HUES64 (cell line): Measurements from ENCODE around the gene ELMO2. TPM values are rescaled to one million over a fixed set of nuclear protein-coding genes. Genes with fewer than 3 reads are reported as not detected.

Experiments
- H3K27ac ChIP-seq: 2 replicates; pipeline ENCODE4 v1.7.0; 2013; ENCODE audit warnings: low read depth, low read length, inconsistent platforms
- H3K27me3 ChIP-seq: 2 replicates; pipeline ENCODE4 v1.6.1; 2013; ENCODE audit warnings: mild to moderate bottlenecking, low read length; ENCODE audit not compliant: insufficient read depth
- H3K36me3 ChIP-seq: 2 replicates; pipeline ENCODE4 v1.6.1; 2013; ENCODE audit warnings: mild to moderate bottlenecking, low read length; ENCODE audit not compliant: insufficient read depth
- H3K4me1 ChIP-seq: 2 replicates; pipeline ENCODE4 v1.6.1; 2013; ENCODE audit warnings: mild to moderate bottlenecking, low read length, moderate library complexity; ENCODE audit not compliant: insufficient read depth
- H3K4me3 ChIP-seq: 2 replicates; pipeline ENCODE4 v1.5.1; 2013; ENCODE audit warnings: mild to moderate bottlenecking, low read length, moderate library complexity
- H3K9ac ChIP-seq: 2 replicates; pipeline ENCODE4 v1.6.1; 2013; ENCODE audit warnings: mild to moderate bottlenecking, low read depth, low read length
- H3K9me3 ChIP-seq: 2 replicates; pipeline ENCODE4 v1.6.1; 2013; ENCODE audit warnings: low read depth, low read length; ENCODE audit not compliant: insufficient read depth
- WGBS: fragments of 150-250, 120-280 bp; methylation state at CpG from one replicate; pipeline ENCODE4 v1.1.7; 2013; ENCODE audit warnings: missing lambda C conversion rate; 5-methylcytosine and 5-hydroxymethylcytosine counted together
- polyA plus RNA-seq, 2 experiments: library from polyadenylated mRNA; stranded (reverse); fragments of 50-300 nt; gene quantifications; one replicate each; pipeline ENCODE4 v1.2.3, GENCODE V29; 2013

ELMO2 gene, protein sequence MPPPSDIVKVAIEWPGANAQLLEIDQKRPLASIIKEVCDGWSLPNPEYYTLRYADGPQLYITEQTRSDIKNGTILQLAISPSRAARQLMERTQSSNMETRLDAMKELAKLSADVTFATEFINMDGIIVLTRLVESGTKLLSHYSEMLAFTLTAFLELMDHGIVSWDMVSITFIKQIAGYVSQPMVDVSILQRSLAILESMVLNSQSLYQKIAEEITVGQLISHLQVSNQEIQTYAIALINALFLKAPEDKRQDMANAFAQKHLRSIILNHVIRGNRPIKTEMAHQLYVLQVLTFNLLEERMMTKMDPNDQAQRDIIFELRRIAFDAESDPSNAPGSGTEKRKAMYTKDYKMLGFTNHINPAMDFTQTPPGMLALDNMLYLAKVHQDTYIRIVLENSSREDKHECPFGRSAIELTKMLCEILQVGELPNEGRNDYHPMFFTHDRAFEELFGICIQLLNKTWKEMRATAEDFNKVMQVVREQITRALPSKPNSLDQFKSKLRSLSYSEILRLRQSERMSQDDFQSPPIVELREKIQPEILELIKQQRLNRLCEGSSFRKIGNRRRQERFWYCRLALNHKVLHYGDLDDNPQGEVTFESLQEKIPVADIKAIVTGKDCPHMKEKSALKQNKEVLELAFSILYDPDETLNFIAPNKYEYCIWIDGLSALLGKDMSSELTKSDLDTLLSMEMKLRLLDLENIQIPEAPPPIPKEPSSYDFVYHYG
- 24.0 TPM for polyA plus RNA-seq (2013, experiment 1 of 2)
- 26.3 TPM for polyA plus RNA-seq (2013, experiment 2 of 2)

DNA sequence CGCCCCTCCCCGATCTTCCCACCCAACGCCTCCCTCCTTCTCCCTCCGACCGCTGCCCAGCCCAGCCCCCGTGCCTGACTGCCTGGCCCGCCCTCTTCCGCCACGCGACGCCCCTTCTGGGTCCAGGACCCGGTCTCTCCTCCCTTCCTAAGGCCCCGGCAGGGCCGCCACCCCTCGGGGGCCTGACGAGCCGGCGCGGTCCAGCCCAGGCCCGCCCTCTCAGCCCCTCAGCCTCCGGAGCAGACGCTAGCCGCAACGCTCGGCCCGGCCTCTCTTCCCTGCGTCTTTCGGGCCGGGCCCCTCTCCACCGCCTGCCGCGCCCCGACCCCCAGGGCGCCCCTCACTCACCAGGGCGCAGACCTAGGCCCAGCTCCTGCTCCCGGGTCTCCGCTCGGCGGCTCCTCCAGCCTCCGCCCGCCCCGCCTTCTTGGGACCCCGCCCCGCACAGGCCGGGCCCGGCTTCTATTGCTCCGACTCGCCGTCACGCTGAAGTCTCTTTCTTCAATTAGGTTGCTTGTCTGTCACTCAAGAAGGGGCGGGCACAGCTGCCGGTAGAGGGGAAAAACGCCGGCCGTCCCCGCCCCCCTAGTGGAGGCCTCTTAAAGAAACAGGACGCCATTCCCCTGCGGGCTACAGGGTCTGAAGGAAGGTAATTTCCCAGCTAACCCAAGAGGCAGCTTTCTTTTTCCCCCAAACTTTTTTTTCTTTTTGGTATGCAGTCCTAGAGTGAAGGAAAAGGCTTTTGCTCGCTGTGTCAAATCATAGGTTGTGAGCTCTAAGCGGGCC, at the start of gene ELMO2:
TSS of gene ELMO2 (minus strand) at position 416 of the 786 bp plus-strand sequence. CDS start 12,133 bp downstream, outside the sequence.
- Histone ChIP-seq H3K27ac (peak within 1 kb of the TSS; percentile 85), H3K4me3 (peak within 1 kb of the TSS; percentile 92)

DNA sequence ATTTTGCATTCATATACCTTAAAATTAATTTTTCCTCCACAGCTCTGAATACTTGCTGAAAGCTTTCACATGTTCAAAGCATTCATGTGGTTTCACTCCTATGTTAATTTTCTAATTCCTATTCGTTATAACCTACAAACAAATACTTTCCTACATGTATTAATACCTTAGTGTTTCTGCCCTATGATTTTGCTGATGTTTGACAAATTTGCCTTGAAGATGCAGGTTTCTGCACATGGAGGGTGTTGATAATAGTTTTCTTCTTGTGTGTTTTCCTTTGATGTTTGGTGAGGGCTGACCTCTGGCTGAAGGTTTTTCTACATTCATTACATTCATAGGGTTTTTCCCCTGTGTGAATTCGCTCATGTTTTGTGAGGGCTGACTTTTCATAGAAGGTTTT, 49.3 kb upstream of the ELMO2 start:
- no peaks in the 10 kb centered on the region for H3K27me3 ChIP-seq

More for the DNA sequence above, at the start of gene ELMO2:
- Histone ChIP-seq H3K27me3 (peaks cover 2% of the 10 kb centered on the region; the same call in 1 of the 2 replicates), H3K9ac (peak within 1 kb of the TSS; percentile 86), H3K36me3 (peaks cover 4% of the 10 kb centered on the region; the same call in 1 of the 2 replicates), H3K4me1 (peaks cover 18% of the 10 kb centered on the region; the same call in 1 of the 2 replicates), H3K9me3 (no peaks in the 10 kb centered on the region)
- under 1% methylated on average over 60 of the region's 60 CpGs for WGBS

DNA sequence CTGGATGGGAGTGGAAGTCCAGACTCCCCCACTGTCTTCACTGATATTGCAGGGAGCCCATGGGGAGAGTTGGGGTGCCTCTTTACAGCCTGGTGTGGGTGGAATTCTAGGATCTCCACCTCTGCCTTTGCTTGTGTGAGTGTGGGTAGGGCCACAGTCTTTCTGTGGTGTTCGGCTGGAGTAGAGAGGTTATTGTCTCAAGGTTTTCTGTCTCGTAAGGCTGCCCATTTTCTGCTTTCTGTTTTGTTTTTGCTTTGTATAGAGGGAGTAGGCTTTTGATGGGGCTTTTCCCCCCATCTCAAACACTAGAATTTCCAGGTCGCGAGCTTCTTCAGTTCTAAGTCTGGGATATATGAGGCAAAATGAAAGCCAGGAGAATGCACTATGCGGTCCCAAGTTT, 40.4 kb upstream of the ELMO2 start:
- H3K27ac ChIP-seq, result no peak overlapping the region
- H3K27me3 ChIP-seq, result no peaks in the 10 kb centered on the region
- H3K4me3 ChIP-seq, result no peak overlapping the region
- H3K9me3 ChIP-seq, result peaks cover 27% of the 10 kb centered on the region
- H3K9ac ChIP-seq, result no peak overlapping the region
- 96% methylated on average over 3 of the region's 5 CpGs for WGBS
- no peaks in the 10 kb centered on the region for H3K36me3 ChIP-seq
- no peaks in the 10 kb centered on the region for H3K4me1 ChIP-seq

More for the DNA sequence above, 49.3 kb upstream of the ELMO2 start:
- WGBS, result 92% methylated on average over 2 of the region's 2 CpGs
- Histone ChIP-seq H3K36me3 (peaks cover 27% of the 10 kb centered on the region), H3K9ac (no peak overlapping the region), H3K27ac (no peak overlapping the region), H3K9me3 (peaks cover 36% of the 10 kb centered on the region), H3K4me3 (no peak overlapping the region), H3K4me1 (peaks cover 12% of the 10 kb centered on the region)

DNA sequence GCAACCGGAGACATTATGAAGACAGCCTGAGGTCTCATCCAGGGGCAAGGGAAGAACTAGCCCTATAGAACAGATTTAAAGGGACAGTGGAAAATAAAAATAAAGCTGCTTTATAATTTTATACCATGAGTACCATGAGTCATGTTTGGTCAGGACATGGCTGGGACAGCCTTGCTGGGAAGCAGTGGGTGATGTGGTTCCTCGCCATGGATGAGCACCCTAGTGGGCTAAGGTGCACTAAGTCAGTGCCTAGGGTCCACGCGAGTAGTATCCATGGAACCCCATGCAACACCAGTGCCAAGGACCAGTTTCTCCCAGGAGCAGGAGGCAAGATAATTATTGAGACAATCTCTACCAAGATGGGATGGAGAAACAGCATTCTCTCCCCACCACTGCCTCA, 33.4 kb upstream of the ELMO2 start:
- WGBS, result 91% methylated on average over 4 of the region's 4 CpGs
- Histone ChIP-seq H3K9me3 (peaks cover 11% of the 10 kb centered on the region), H3K27me3 (no peaks in the 10 kb centered on the region), H3K4me1 (no peaks in the 10 kb centered on the region), H3K27ac (no peak overlapping the region), H3K9ac (no peak overlapping the region), H3K4me3 (no peak overlapping the region), H3K36me3 (no peaks in the 10 kb centered on the region)

DNA sequence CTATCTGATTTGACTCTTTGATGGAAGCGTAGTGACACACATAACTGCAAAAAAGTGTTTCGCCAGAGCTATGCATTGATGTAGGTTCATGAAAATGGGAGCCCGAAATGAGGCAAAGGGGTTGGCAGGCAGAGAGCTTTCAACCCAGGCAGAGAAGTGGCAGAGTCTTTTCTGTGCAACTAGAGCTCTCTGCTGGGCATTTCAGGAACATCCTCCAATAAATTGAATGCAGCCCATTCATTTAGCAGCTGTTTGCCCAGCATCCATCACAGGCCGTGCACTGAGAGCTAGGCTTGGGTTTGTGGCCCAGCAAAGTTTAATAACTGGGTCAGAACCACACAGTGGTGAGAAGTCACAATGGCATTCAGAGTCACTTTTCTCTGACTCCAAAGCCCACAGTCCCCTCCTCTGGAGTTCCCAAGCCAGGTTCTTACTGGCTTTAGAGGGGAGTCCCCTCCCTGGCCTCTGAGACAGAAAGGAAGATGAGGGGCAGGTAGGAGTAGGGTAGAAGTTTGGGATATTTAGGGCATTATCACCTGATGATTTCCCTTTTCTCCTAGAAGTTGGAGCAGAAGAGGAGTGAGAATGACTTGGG, 31.8 kb upstream of the ELMO2 start:
- Histone ChIP-seq H3K4me3 (no peak overlapping the region), H3K27me3 (0 out of 2 replicates have a peak, but pooled peaks cover 1% of the 10 kb centered on the region), H3K36me3 (no peaks in the 10 kb centered on the region), H3K4me1 (no peaks in the 10 kb centered on the region), H3K9ac (no peak overlapping the region), H3K27ac (no peak overlapping the region), H3K9me3 (peaks cover 3% of the 10 kb centered on the region; the same call in 1 of the 2 replicates)
- WGBS, result 79% methylated on average over 4 of the region's 4 CpGs

DNA sequence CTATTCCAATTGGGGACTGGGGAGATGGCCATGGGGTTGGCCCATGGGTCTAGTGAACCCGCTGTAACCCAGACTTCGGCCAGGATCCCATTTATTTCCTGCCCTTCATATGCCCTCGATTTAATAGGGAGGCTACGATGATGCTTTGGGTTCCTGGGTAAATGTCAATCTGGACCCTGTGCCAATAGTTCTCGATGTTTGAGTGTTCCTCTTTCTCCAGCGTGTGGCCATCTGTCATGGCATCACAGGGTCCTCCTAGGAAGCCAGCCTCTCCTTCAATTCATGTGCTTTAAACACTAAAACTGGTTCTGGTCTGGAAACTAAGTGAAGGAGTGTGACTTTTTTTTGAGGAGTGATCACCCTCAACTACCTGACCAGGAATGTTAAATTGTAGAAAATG, 28.7 kb upstream of the ELMO2 start:
- WGBS, result 96% methylated on average over 6 of the region's 6 CpGs
- Histone ChIP-seq H3K4me1 (0 out of 2 replicates have a peak, but pooled peaks cover 4% of the 10 kb centered on the region), H3K4me3 (no peak overlapping the region), H3K9me3 (peaks cover 3% of the 10 kb centered on the region; the same call in 1 of the 2 replicates), H3K36me3 (no peaks in the 10 kb centered on the region), H3K9ac (no peak overlapping the region), H3K27me3 (0 out of 2 replicates have a peak, but pooled peaks cover 5% of the 10 kb centered on the region), H3K27ac (no peak overlapping the region)

DNA sequence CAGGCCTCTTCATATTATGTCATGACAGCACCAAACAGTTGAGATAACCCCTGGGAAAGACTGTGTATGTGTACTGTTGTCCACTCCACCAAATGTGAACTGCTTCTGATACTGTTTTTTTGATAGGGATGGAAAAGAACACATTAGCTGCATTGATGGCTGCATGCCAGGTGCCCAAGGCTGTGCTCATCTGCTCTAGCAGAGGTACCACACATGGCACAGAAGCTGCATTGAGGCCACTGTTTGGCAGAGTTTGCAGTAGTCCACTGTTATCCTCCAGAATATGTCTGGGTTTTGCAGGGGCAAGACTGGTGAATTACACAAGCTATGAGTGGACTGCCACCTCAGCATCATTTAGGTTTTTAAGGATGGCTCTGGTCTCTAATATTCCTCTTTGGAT, 28.2 kb upstream of the ELMO2 start:
- Histone ChIP-seq H3K27me3 (0 out of 2 replicates have a peak, but pooled peaks cover 5% of the 10 kb centered on the region), H3K9ac (no peak overlapping the region), H3K36me3 (no peaks in the 10 kb centered on the region), H3K27ac (no peak overlapping the region), H3K4me1 (0 out of 2 replicates have a peak, but pooled peaks cover 4% of the 10 kb centered on the region), H3K4me3 (no peak overlapping the region), H3K9me3 (peaks cover 3% of the 10 kb centered on the region; the same call in 1 of the 2 replicates)

DNA sequence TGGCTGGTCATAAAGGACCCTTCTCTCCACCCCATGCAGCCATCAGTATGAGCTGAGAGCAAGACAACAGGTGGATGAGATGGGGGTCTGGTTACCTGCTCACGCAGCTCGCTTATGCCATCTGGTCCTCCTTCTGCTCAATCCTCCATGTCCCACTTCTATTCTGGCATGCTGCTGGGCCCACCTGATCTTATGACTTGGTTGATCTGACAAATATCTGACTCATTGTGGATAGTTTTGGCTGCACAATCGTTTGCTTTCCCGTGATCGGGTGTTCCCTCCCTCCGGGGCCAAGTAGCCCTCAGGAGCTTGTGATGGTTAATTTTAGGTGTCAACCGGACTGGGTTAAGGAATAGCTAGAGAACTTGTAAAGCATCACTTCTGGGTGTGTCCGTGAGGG, 26.6 kb upstream of the ELMO2 start:
- H3K27ac ChIP-seq, result no peak overlapping the region
- WGBS, result 91% methylated on average over 8 of the region's 8 CpGs
- 0 out of 2 replicates have a peak, but pooled peaks cover 4% of the 10 kb centered on the region for H3K4me1 ChIP-seq
- no peak overlapping the region for H3K4me3 ChIP-seq
- peaks cover 3% of the 10 kb centered on the region; the same call in 1 of the 2 replicates for H3K9me3 ChIP-seq
- H3K36me3 ChIP-seq, result no peaks in the 10 kb centered on the region
- H3K9ac ChIP-seq, result no peak overlapping the region
- H3K27me3 ChIP-seq, result peaks cover 11% of the 10 kb centered on the region

DNA sequence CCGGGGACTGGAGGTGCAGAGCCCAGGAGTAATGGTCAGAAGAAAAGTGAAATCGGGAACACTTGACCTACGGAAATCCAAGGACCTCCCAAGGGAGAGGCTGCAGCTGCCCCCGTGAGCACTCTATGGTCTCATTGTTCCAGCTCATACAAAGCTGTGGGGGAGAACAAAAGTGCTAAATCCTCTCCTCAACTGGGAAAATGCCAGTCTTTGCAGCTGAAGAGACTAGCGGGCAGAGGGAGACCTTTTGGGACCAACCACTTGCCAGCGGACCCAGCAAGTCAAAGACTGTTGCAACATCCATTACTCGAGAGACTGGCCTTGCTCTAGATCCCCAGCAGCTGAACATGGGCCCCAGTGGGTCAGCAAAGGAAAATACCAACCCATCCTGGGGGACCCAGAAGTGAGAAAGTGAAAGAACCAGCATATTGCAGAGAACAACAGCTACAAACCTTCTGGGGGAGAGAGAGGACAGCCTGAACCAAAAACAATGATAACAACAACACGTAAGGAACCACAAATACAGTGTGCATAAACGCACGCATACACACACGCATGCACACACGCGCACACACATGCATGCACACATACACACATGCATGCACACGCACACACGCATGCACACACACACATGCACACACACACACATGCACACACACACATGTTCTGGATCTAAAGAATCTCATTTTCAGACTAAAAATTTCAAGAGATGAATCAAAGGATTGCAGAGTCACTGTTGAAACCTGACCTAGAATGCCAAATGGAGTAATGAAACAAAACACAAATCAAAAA, 24.7 kb upstream of the ELMO2 start:
- H3K9me3 ChIP-seq, result peaks cover 3% of the 10 kb centered on the region; the same call in 1 of the 2 replicates
- no peaks in the 10 kb centered on the region for H3K36me3 ChIP-seq
- no peak overlapping the region for H3K27ac ChIP-seq
- no peak overlapping the region for H3K9ac ChIP-seq
- H3K4me3 ChIP-seq, result no peak overlapping the region
- 85% methylated on average over 15 of the region's 15 CpGs for WGBS
- H3K4me1 ChIP-seq, result 0 out of 2 replicates have a peak, but pooled peaks cover 4% of the 10 kb centered on the region
- peaks cover 11% of the 10 kb centered on the region for H3K27me3 ChIP-seq

DNA sequence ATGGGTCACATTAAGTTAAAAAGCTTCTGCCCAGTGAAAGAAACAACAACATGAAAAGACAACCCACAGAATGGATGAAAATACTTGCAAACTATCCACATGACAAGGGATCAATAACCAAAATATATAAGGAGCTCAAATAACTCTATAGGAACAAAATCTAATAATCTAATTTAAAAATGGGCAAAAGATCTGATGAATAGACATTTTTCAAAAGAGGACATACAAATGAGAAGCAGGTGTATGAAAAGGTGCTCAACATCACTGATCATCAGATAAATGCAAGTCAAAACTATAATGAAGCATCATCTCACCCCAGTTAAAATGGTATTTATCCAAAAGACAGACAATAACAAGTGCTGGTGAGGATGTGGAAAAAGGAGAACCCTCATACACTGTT, 21.0 kb upstream of the ELMO2 start:
- no peak overlapping the region for H3K27ac ChIP-seq
- no peaks in the 10 kb centered on the region for H3K36me3 ChIP-seq
- peaks cover 22% of the 10 kb centered on the region; the same call in 1 of the 2 replicates for H3K4me1 ChIP-seq
- peaks cover 6% of the 10 kb centered on the region for H3K27me3 ChIP-seq
- H3K9me3 ChIP-seq, result no peaks in the 10 kb centered on the region
- no peak overlapping the region for H3K4me3 ChIP-seq
- H3K9ac ChIP-seq, result no peak overlapping the region
